ENCODE results near the gene C2CD4D. TPM values are rescaled to one million over a fixed set of nuclear protein-coding genes. Genes with fewer than 3 reads are reported as not detected.
"Not testable (repeated sequence)": the region's sequence is repeated elsewhere in the genome, so short reads cannot be mapped to it uniquely, and the experiment has no call there.

Gene C2CD4D
- total and polyA plus RNA-seq, 2 donors (not counting 1 experiment from before 2014, with no cell fraction given): 0.07 TPM; not detected in 1

GRCh38 chr1:151883898-151884297 is 44.3 kb upstream of the C2CD4D start:
- DNase-seq; H3K27ac ChIP-seq (ENCODE audit: low read length in 2 of 2); H3K27me3 Mint-ChIP-seq; H3K9me3 Mint-ChIP-seq (ENCODE audit: insufficient read depth); H3K27me3 ChIP-seq (replicated peaks in 1 of 4; ENCODE audit: control extremely low read depth in 1 of 4, control insufficient read depth in 3 of 4, insufficient read depth in 4 of 4, low read length in 3 of 4); H3K4me1 Mint-ChIP-seq; H2AFZ ChIP-seq (ENCODE audit: insufficient read depth, low read depth, low read length, poor library complexity, severe bottlenecking); H3K9me3 ChIP-seq (ENCODE audit: control extremely low read depth in 1 of 3, control insufficient read depth in 2 of 3, insufficient read depth in 1 of 3, low read length in 2 of 3); H3K36me3 ChIP-seq (replicated peaks in 1 of 2; ENCODE audit: control extremely low read depth in 1 of 2, control insufficient read depth in 1 of 2, extremely low read depth in 1 of 2, insufficient read depth in 2 of 2, low read length in 1 of 2); H3K27ac Mint-ChIP-seq; H3K79me2 ChIP-seq (ENCODE audit: control insufficient read depth, insufficient read depth, low read length); H3K4me3 Mint-ChIP-seq; H3K4me1 ChIP-seq (ENCODE audit: control insufficient read depth in 2 of 2, insufficient read depth in 2 of 2, low read length in 2 of 2); H4K20me1 ChIP-seq (ENCODE audit: control insufficient read depth, insufficient read depth, low read length, poor library complexity, severe bottlenecking); intact Hi-C loops (cut with micrococcal nuclease); POLR2A ChIA-PET; H3K4me3 ChIP-seq (ENCODE audit: control extremely low read depth in 1 of 5, extremely low read depth in 1 of 5, insufficient read depth in 1 of 5, low read depth in 2 of 5, low read length in 4 of 5); H3K9ac ChIP-seq (ENCODE audit: low read length); ATAC-seq (ENCODE audit: low read depth): not testable (repeated sequence)
- CTCF ChIA-PET: interaction anchor here (0.8 to 1.6 kb wide), 4 partner anchors 13 to 118 kb away, joined by 3 to 9 read pairs (median 4); no protein-coding TSS in a partner anchor
- H3K4me2 ChIP-seq (replicated peaks; ENCODE audit: low read depth, low read length, poor library complexity, severe bottlenecking): peak overlapping the region; percentile 41
- WGBS (ENCODE audit: insufficient coverage): no CpG with 5 or more reads among the region's 4 CpGs

GRCh38 chr1:151882918-151883317 is 43.3 kb upstream of the C2CD4D start:
- H3K4me2 ChIP-seq (replicated peaks; ENCODE audit: low read depth, low read length, poor library complexity, severe bottlenecking); H3K4me3 Mint-ChIP-seq; H2AFZ ChIP-seq (ENCODE audit: insufficient read depth, low read depth, low read length, poor library complexity, severe bottlenecking); H3K27me3 Mint-ChIP-seq; H3K79me2 ChIP-seq (ENCODE audit: control insufficient read depth, insufficient read depth, low read length); H3K4me1 ChIP-seq (ENCODE audit: control insufficient read depth in 2 of 2, insufficient read depth in 2 of 2, low read length in 2 of 2); H3K27me3 ChIP-seq (replicated peaks in 1 of 4; ENCODE audit: control extremely low read depth in 1 of 4, control insufficient read depth in 3 of 4, insufficient read depth in 4 of 4, low read length in 3 of 4); H3K9me3 ChIP-seq (ENCODE audit: control extremely low read depth in 1 of 3, control insufficient read depth in 2 of 3, insufficient read depth in 1 of 3, low read length in 2 of 3); DNase-seq; H4K20me1 ChIP-seq (ENCODE audit: control insufficient read depth, insufficient read depth, low read length, poor library complexity, severe bottlenecking); H3K36me3 ChIP-seq (replicated peaks in 1 of 2; ENCODE audit: control extremely low read depth in 1 of 2, control insufficient read depth in 1 of 2, extremely low read depth in 1 of 2, insufficient read depth in 2 of 2, low read length in 1 of 2); H3K9ac ChIP-seq (ENCODE audit: low read length); ATAC-seq (ENCODE audit: low read depth); H3K9me3 Mint-ChIP-seq (ENCODE audit: insufficient read depth); H3K27ac Mint-ChIP-seq; intact Hi-C loops (cut with micrococcal nuclease); H3K27ac ChIP-seq (ENCODE audit: low read length in 2 of 2); POLR2A ChIA-PET; H3K4me1 Mint-ChIP-seq; H3K4me3 ChIP-seq (ENCODE audit: control extremely low read depth in 1 of 5, extremely low read depth in 1 of 5, insufficient read depth in 1 of 5, low read depth in 2 of 5, low read length in 4 of 5): not testable (repeated sequence)
- 100% methylated on average over 2 of the region's 5 CpGs for WGBS (ENCODE audit: insufficient coverage)
- CTCF ChIA-PET: interaction anchor here (0.8 to 1.2 kb wide), 3 partner anchors 12 to 118 kb away, joined by 3 read pairs; no protein-coding TSS in a partner anchor
